Measurements from ENCODE around the gene NME3. TPM values are rescaled to one million over a fixed set of nuclear protein-coding genes. Genes with fewer than 3 reads are reported as not detected.

Gene NME3
- total RNA-seq, 1 donor from 2014 or later, result 15.6 TPM

DNA sequence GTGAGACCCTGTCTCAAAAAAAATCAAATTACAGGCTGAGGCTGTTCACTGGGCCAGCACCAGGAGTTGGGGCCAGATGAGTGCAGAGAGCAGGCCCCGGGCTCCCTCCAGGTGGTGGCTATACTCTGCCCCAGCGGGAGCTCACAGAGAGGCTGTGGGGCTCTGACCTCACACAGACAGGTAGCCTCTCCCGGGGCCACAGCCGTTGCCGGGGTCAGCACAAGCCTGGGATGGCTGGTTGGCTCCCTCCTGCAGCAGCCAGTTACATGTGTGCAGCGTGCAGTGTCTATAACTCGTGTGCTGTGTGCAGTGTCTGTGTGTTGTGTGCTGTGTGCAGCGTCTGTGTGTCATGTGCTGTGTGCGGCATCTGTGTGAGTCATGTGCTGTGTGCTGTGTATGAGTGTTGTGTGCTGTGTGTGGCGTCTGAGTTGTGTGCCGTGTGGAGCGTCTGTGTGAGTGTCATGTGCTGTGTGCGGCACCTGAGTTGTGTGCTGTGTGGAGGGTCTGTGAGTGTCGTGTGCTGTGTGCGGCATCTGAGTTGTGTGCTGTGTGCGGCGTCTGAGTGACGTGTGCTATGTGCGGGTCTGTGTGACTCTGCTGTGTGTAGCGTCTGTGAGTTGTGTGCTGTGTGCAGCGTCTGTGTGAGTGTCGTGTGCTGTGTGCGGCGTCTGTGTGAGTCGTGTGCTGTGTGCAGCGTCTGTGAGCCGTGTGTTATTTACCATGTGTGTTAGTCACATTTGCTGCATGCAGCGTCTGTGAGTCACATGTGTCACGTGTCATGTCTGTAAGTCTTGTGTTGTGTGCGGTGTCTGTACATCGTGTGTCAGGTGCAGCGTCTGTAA is 44.5 kb downstream of the NME3 start:
- H3K9me3 Mint-ChIP-seq, result no peaks in the 10 kb centered on the region
- peaks cover 8% of the 10 kb centered on the region for H4K20me1 ChIP-seq (ENCODE audit: low read depth)
- no peak overlapping the region for H2AFZ ChIP-seq (replicated peaks)
- H3K4me1 ChIP-seq, result no peaks in the 10 kb centered on the region
- no peak overlapping the region for H3K4me3 ChIP-seq
- peak overlapping the region; percentile 34 for H3K27ac Mint-ChIP-seq
- H3K36me3 ChIP-seq, result no peaks in the 10 kb centered on the region
- H3K4me2 ChIP-seq, result no peak overlapping the region
- no peak overlapping the region for H3K4me3 Mint-ChIP-seq
- H3K36me3 Mint-ChIP-seq, result peaks cover 13% of the 10 kb centered on the region
- no peak overlapping the region for H3K9ac ChIP-seq
- H3F3A ChIP-seq (ENCODE audit: low read depth), result peaks cover 3% of the 10 kb centered on the region
- no peaks in the 10 kb centered on the region for H3K27me3 ChIP-seq
- no peak overlapping the region for H3K27ac ChIP-seq
- DNase-seq (ENCODE audit: low spot score), result no peak
- peaks cover 7% of the 10 kb centered on the region for H3K4me1 Mint-ChIP-seq
- H3K9me3 ChIP-seq (ENCODE audit: low read depth), result no peaks in the 10 kb centered on the region
- H3K79me2 ChIP-seq (ENCODE audit: low read depth), result peaks cover 8% of the 10 kb centered on the region
- H3K27me3 Mint-ChIP-seq (ENCODE audit: insufficient read depth, low read depth), result no peaks in the 10 kb centered on the region
- TF ChIP-seq, protein P1, sequence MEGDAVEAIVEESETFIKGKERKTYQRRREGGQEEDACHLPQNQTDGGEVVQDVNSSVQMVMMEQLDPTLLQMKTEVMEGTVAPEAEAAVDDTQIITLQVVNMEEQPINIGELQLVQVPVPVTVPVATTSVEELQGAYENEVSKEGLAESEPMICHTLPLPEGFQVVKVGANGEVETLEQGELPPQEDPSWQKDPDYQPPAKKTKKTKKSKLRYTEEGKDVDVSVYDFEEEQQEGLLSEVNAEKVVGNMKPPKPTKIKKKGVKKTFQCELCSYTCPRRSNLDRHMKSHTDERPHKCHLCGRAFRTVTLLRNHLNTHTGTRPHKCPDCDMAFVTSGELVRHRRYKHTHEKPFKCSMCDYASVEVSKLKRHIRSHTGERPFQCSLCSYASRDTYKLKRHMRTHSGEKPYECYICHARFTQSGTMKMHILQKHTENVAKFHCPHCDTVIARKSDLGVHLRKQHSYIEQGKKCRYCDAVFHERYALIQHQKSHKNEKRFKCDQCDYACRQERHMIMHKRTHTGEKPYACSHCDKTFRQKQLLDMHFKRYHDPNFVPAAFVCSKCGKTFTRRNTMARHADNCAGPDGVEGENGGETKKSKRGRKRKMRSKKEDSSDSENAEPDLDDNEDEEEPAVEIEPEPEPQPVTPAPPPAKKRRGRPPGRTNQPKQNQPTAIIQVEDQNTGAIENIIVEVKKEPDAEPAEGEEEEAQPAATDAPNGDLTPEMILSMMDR (IDR thresholded peaks at IDR 0.05), result no peak
- TF ChIP-seq EZH2phosphoT487 (IDR thresholded peaks at IDR 0.05) (no peak), EZH2 (IDR thresholded peaks at IDR 0.05) (no peak)

DNA sequence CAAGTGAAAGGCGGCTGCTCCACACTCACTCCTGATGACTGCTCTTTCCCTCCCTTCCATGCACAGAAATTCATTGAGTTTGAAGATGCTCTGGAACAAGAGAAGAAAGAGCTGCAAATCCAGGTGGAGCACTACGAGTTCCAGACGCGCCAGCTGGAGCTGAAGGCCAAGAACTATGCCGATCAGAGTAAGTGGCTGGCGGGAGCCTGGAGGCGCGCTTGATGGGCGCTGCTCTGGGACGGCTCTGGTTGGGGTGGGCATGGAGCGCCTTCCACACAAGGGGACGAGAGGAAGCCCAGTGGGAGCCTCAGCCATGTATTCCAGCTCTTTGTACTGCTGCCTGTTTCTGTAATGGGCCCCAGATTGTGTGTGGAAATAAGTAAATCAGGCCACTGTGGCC is 46.9 kb downstream of the NME3 start:
- no peaks in the 10 kb centered on the region for H3K36me3 ChIP-seq
- peaks cover 8% of the 10 kb centered on the region for H3K79me2 ChIP-seq (ENCODE audit: low read depth)
- peaks cover 7% of the 10 kb centered on the region for H3K4me1 Mint-ChIP-seq
- H3K27ac ChIP-seq, result no peak overlapping the region
- no peak overlapping the region for H3K27ac Mint-ChIP-seq
- H3K36me3 Mint-ChIP-seq, result peaks cover 12% of the 10 kb centered on the region
- H3K27me3 Mint-ChIP-seq (ENCODE audit: insufficient read depth, low read depth), result peaks cover 2% of the 10 kb centered on the region
- no peaks in the 10 kb centered on the region for H3K9me3 ChIP-seq (ENCODE audit: low read depth)
- H3K4me2 ChIP-seq, result no peak overlapping the region
- peaks cover 3% of the 10 kb centered on the region for H3F3A ChIP-seq (ENCODE audit: low read depth)
- H3K4me3 ChIP-seq, result no peak overlapping the region
- DNase-seq (ENCODE audit: low spot score), result no peak
- H2AFZ ChIP-seq (replicated peaks), result no peak overlapping the region
- H3K4me1 ChIP-seq, result no peaks in the 10 kb centered on the region
- TF ChIP-seq EZH2phosphoT487 (IDR thresholded peaks at IDR 0.05), result no peak
- no peak for TF ChIP-seq EZH2 (IDR thresholded peaks at IDR 0.05)
- TF ChIP-seq, protein P1 (IDR thresholded peaks at IDR 0.05), result no peak
- no peaks in the 10 kb centered on the region for H3K27me3 ChIP-seq
- no peak overlapping the region for H3K9ac ChIP-seq
- H3K9me3 Mint-ChIP-seq, result no peaks in the 10 kb centered on the region
- H3K4me3 Mint-ChIP-seq, result no peak overlapping the region
- H4K20me1 ChIP-seq (ENCODE audit: low read depth), result peaks cover 8% of the 10 kb centered on the region

DNA sequence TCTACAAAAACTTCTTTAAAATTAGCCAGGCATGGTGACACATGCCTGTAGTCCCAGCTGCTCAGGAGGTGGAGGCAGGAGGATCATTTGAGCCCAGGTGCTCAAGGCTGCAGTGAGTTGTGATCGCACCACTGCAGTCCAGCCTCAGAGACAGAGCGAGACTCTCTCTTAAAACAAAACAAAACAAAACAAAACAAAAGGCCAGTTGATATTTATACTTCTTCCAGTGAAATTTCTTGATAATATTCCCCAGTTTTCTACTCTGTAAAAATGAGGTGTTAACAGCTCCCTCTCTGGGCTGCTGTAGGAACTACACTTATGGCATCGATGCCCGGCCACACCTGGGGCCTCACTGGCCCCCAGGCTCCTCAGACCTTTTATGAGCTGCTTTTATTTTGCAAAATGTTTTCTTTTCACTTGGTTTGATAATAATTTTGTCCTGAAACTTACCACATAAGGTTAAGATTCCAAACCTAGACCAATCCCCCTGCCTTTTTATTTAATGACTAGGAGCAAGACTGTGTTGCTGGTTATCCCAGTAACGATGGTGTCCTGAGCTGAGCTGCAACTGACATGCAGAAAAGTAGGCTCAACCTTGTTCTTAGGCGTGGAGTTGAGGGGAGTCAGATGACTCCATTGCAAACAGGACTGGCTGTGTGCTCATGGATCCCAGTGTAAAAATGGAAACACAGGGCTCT is 47.7 kb downstream of the NME3 start:
- Histone ChIP-seq H3K4me2 (no peak overlapping the region), H3K27me3 (no peaks in the 10 kb centered on the region), H4K20me1 (ENCODE audit: low read depth) (peaks cover 6% of the 10 kb centered on the region), H3F3A (ENCODE audit: low read depth) (peaks cover 3% of the 10 kb centered on the region), H3K27ac (no peak overlapping the region), H3K79me2 (ENCODE audit: low read depth) (peaks cover 8% of the 10 kb centered on the region), H2AFZ (replicated peaks) (no peak overlapping the region), H3K36me3 (no peaks in the 10 kb centered on the region), H3K9me3 (ENCODE audit: low read depth) (no peaks in the 10 kb centered on the region), H3K4me1 (no peaks in the 10 kb centered on the region), H3K9ac (no peak overlapping the region), H3K4me3 (no peak overlapping the region)
- H3K27ac Mint-ChIP-seq, result no peak overlapping the region
- H3K4me3 Mint-ChIP-seq, result no peak overlapping the region
- peak; percentile 47 for DNase-seq (ENCODE audit: low spot score)
- H3K36me3 Mint-ChIP-seq, result peaks cover 12% of the 10 kb centered on the region
- no peaks in the 10 kb centered on the region for H3K9me3 Mint-ChIP-seq
- peaks cover 2% of the 10 kb centered on the region for H3K27me3 Mint-ChIP-seq (ENCODE audit: insufficient read depth, low read depth)
- TF ChIP-seq EZH2 (IDR thresholded peaks at IDR 0.05) (no peak), EZH2phosphoT487 (IDR thresholded peaks at IDR 0.05) (no peak)
- TF ChIP-seq, protein P1 (IDR thresholded peaks at IDR 0.05), result peak; percentile 77
- H3K4me1 Mint-ChIP-seq, result peaks cover 7% of the 10 kb centered on the region

Data from neural progenitor cell (in vitro differentiated cells).